HepG2 (cell line): Measurements from ENCODE around the gene SULT2B1.

Experiments used
- ATF4 ChIP-seq, 2 experiments: fragments of 450-650 bp in 1 of 2; sonication (generic) in 1 of 2; formaldehyde crosslinking; IDR thresholded peaks; 2 replicates each; pipeline versions ENCODE4 v1.5.0 to v1.8.0; 2020 to 2022; ENCODE audit warnings: mild to moderate bottlenecking in 1 of 2, missing genetic modification reagents in 1 of 2
- CBX5 ChIP-seq: sonication (generic); formaldehyde crosslinking; IDR thresholded peaks from 2 replicates; pipeline ENCODE4 v1.4.0; 2020; ENCODE audit warnings: missing genetic modification reagents, borderline replicate concordance
- POLR2AphosphoS5 ChIP-seq: IDR thresholded peaks from 2 replicates; pipeline ENCODE4 v1.6.1; 2012; ENCODE audit warnings: low read depth, low read length

- no peak for TF ChIP-seq POLR2AphosphoS5
- TF ChIP-seq CBX5 = no peak
- TF ChIP-seq ATF4 (CRISPR knock-in tag; IDR thresholded peaks at IDR 0.05) = no peak
These were observed 68.0 kb downstream of the SULT2B1 start for GRCh38 chr19:48619692-48620585.
